HG03521 (cell line): ENCODE measurements around the gene AKAP5.
"Not testable (repeated sequence)": the region's sequence is repeated elsewhere in the genome, so short reads cannot be mapped to it uniquely, and the experiment has no call there.

Experiments
- ATAC-seq: cut with Tn5 transposase; IDR thresholded peaks from one replicate; pipeline ENCODE4 v1.9.1; 2021; ENCODE audit warnings: mild to moderate bottlenecking, moderate library complexity; ENCODE audit not compliant: unreplicated experiment

AKAP5 gene

DNA sequence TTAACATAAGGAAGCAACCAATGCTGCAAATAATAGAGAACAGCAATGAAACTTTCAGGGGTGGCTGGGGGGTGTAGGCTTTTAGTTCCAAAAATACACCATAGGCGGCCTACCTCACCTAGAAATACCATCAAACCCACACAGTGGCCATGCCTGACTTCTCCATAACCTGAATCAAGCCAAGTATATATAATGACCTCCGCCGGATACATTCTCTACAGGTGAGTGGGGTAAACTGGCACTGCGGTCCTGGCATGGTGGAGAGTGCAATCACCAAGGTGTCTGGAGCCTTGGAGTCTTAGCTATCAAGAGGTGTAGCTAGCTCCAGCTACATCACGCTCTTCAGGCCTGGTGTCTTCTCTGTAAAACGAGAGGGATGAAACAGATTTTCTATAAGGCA is 37.2 kb downstream of the AKAP5 start:
- no peak for ATAC-seq

DNA sequence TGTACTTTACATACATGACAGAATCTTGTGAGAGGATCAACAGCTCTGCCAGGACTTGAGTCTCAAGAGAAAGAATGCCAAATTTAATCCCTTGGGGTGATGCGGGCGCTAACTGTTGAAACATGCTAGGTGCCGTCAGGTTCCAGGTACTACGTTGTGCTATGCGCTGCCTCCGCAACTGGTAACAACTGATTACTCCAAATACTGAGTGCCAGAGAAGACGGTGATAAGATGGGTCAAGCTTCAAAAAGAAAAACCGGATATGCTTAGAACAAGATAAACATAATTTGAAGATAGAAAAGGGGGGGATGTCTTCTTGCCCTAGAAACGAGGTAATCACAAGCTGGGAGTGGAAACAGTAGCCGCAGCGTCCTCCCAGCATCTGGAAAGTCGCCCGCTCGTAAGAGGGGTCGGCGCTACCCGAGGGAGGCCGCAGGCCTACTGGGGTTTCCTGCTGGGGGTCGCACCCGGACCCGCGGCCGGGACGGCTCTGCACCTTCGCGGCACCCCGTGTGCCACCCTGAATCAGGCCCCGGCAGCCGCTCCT is 37.7 kb downstream of the AKAP5 start:
- no peak for ATAC-seq

DNA sequence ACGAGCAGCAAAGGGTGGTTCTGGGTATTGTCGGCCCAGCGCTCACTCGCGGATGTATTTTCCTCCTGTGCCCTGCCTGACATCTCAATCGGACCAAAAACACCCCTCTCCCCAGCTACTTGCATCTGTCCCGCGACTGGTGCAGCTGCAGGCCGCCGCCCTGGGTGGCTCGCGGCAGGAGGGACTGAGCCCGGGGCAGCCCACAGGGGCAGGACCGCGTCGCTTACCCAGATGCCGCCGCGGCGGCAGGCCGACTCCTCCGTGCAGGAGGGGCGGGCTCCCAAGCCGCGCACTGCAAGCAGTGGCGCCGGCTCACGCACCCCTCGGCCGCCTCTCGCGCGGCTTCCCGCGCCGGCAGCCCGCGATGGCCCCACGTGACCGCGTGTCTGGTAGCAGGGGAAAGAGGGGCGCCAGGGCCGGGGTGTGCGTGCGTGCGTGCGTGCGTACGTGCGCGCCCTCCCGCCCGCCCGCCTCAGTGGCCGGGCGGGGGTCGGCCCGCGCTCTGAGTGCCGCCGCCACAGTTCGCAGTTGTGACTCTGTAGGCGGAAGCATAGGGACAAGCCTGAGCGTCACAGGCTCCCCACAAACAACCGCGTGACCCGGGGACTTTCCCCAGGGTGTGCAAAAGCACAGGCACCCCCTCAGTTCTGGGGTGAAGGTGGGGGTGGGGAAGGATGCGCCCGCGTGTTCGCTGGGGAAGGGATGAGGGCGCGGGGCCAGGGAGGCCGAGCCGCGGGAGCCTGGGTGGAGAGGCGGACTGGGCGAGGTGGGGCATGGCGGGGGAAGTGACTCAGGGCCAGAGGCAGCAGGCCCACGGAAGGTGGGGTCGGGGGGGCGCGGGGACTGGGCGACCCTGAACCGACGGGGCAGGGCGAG is 38.4 kb downstream of the AKAP5 start, which contains the start of gene ZBTB25:
Gene ZBTB25, minus strand, starts transcription at position 405 of the 876 bp plus-strand sequence. CDS start 13,305 bp downstream, outside the sequence.
- ATAC-seq = peak; percentile 59

DNA sequence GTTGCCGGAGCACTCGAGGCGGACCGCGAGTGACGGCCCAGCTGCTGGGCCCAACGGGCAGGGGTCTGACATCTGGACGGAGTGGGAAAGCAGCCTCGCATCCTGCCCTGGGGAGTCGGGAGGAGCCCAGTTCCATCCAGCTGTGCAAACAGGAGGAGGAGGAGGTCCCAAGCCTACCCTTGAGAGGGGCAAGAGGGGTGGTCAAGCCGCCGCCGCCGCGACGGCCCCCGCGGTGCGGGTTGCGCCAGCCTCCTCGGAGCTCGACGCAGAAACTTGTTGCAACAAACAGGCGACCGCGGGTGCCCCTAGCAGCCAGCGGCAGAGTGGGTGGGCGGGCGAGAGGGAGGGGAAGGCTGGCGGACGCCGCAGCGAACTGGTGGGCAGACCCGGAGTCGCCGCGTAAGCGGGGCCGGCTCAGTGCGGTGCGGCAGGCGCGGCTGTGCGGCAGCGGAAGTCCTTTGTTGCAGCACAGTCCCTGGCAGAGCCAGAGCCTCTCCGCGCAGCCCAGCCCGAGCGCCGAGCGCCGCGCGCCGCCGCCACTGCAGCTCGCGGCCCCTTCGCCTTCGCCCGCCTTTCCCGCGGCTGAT is 39.1 kb downstream of the AKAP5 start, which contains the start of gene ZBTB1:
Gene ZBTB1, plus strand, starts transcription at position 461 of the 587 bp plus-strand sequence. CDS start 16,735 bp downstream, outside the sequence.
- peak; percentile 19 for ATAC-seq

DNA sequence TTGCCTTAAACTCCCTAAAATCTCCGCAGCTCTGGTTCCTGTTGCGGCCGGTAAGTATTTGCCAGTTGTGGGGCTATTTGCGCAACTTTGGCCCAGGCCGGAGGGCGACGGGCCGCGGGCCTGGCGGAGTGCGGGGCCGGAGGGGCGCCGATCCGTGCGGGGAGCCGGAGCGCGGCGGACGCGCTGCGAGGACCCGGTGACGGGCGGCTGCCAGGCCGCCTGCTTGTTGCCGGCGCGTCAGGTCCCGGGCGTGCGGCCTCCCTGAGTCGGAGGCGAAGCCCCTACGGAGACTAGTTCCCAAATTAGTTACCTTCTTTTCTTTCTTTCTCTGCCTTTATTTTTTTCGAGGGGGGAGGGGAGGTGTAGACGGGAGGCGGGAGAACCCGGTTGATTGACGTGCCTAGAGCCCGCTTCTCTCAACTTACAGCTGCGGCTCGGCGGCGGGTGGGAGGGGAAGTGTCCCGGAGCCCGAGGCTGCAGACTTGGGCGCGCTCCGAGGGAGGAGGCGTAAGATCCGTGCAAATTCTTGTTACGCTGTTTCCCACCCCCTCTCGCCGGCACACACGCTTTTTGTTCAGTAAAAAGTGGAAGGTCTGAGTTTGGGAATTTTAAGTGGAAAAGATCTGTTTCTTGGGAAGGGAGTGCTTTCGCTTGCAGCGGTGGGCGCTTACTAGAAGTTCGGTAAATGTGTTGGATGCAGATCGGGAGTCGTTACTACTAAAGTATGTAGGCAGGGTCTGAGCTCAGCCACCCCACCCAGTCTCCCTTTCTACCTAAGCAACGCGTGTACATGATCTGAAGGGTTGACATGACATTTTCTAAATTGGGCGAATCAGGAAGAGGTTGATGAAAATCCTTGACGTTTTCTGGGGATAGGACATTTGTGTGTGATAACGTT is 39.8 kb downstream of the AKAP5 start:
- peak; percentile 18 for ATAC-seq

DNA sequence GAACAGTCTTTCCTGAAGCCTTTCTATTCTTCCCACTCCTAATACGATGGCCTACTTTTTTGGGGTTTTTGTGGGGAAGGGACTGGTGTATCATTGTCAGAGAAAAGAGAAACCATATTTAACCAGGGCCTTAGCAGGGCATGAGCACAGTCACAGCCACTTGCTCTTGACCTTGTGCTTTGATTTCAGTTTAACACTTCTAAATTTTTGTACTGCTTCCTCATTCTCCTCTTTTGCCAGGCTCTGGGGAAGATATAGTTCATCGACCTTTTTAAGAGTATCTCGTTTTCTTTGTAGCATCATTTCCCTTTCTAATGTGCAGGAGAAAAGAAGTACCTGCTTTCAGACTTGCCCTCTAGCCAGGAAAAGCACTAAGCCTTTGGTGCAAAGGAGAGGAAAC is 41.4 kb downstream of the AKAP5 start:
- ATAC-seq = no peak

DNA sequence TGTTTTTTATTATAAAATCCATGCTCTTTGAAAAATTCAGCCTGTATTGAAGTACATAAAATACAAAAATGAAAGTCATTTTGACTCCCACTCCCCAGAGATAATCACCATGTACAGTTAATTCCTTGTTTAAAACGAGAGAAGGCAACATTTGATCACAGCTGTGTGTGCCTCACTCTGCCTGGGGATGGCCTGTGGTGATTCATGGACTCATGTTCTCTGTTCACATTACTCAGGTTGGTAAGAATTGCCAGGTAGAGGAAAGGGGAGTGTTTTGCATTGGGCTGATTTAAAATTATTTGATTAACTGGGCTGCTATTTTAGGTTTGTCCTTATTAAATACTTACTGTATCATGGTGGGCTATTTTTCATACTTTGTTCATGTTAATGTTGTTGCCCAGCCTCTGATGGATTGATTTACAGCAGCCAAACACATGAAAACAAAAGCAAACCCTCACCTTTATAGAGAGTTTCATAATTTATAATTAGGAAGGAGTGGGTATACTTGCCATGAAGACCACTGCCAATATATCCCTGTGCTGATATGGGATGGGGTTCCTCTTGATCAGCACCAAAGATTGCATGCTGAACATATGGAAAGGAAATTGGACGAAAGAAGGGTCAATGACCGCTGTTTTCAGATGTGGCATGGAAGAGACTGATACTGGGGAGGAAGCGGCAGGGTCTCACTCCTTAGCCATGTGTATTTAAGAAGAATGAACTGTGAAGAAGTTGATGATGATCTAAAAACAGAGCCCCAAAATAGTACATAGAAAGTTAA is 42.3 kb downstream of the AKAP5 start:
- ATAC-seq = no peak

DNA sequence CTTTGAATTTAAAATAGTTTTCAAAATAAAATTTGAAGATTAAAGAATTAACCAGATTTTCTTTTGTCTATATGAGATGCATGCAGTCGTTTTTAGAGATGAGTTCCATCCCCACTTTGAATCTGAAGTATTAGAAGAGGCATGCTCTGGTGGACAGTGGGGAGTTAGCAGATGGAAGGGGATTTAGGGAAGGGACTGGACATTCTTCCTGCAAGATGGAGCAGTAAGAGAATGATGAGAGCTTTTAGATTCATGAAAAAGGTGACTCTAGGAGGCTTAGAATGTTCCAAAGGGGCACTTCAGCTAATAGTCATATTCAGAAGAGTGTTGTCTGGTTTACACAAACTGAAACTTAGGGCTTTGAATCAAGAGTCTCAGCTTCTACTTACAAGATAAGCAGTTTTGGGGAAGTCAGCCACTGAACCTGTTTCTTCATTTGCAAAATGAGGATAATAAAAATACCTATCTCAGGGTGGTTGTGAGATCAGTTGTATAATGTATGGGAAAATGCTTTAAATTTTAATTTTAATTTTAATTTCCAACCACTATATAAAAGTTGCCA is 43.0 kb downstream of the AKAP5 start:
- ATAC-seq = no peak

DNA sequence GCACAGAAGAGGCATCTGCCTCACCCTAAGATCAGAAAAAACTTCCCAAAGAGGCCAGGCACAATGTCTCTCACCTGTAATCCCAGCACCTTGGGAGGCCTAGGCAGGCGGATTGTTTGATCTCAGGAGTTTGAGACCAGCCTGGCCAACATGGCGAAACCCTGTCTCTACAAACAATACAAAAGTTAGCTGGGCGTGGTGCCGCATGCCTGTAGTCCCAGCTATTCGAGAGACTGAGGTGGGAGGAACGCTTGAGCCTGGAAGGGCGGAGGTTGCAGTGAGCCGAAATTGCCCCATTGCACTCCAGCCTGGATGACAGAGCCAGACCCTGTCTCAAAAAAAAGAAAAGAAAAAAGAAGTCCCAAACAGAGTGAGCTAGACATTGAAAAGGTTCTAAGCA is 43.7 kb downstream of the AKAP5 start:
- no peak for ATAC-seq

DNA sequence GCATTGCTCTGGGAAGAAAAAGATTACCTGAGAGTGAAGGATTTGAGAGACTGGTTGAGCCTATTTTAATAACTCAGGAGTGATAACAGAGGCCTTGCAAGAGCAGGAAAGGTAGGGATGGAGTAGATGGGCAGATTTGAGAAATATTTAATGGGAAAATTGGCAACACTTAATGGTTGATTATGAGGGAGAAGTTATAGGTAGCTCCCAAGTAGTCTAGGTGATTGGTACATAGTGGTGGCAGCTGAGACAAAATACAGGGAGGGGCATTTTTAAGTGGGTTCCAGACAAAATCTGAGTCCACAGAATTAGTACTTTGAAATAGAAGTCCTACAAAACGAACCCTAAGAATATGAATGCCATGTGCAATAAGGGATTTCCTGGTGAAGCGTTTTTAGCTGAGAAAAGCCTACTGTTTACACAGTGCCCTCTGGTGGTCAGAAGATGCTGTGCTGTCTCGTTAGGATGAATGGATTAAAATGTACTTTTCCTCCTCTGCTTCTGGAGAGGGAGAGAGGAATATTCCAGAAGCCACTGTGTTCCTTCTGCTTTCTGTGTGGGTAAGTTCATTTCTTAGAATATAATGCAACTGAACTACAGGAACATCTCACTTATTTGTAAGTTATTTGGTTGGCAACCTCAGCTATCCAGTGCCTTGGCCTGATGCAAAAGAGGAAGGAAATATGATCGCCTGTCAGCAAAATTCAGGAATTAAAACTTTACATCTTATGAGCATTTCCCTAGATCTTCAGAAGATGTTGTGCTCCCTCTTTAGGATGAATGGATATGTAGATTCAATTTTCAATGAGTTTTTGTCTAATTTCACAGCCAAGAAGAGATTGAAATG is 45.7 kb downstream of the AKAP5 start:
- no peak for ATAC-seq

DNA sequence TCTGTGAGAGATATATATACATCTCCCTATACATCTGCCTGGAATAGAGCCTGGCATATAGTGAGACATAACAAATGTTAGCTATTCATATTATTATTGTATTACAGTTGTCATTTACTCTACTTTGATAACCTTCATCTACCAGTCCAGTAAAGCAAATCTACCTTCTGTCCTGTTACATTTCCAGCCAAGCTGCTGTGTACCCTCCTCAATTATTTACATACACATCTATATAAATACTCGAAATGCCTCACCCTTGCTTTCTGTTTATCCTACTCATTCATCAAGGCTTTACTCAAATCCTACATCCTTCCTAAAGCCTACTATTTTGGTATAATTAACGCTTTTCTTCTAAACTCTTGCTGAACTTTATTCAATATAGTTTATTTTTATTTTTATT is 48.0 kb downstream of the AKAP5 start:
- ATAC-seq = no peak

DNA sequence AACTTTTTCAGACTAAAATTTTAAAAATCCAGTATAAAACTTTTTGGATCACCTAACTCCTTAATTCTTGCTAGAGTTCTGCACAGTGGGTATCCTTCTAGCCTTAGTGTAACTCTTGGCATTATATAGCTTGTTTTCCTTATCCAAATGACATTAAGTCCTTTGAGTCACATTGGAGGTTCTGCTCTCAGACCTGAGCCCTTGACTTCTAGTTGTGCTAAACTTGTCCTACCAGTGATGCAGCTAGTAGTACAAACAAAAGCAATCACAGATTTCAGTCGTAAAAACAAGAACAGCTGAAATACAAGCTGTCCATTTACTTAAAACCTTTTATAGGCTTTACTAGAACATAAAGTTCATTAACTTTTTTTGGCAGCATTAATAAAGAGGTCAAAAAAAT is 49.8 kb downstream of the AKAP5 start:
- ATAC-seq = no peak

DNA sequence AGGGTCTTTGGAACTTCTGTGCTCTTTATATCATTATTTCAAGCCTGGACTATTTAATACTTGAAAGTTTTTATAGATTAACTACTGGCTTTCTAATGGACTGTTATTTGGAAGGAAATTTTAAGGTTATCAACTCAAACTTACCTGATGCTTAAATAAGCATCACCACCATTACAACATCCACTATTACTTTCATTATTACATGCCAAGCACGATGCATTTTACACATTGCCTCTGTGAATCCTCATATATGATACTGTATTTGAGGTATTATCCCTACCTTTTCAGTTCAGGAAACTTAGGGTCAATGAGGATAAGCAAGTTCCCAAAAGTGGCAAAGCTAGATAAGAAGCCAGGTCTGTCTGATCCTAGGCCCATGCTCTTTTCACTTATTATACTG is 51.7 kb downstream of the AKAP5 start:
- no peak for ATAC-seq

DNA sequence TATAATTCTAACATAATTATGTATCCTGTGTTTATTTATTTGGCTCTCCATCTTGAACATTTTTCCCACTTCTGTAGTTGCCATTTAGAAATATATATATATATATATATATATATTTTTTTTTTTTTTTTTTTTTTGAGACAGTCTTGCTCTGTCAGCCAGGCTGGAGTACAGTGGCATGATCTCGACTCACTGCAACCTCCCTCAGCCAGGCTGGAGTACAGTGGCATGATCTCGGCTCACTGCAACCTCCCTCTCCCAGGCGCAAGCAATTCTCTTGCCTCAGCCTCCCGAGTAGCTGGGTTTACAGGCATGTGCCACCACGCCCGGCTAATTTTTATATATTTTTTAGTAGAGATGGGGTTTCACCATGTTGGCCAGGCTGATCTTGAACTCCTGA is 52.4 kb downstream of the AKAP5 start:
- not testable (repeated sequence) for ATAC-seq

DNA sequence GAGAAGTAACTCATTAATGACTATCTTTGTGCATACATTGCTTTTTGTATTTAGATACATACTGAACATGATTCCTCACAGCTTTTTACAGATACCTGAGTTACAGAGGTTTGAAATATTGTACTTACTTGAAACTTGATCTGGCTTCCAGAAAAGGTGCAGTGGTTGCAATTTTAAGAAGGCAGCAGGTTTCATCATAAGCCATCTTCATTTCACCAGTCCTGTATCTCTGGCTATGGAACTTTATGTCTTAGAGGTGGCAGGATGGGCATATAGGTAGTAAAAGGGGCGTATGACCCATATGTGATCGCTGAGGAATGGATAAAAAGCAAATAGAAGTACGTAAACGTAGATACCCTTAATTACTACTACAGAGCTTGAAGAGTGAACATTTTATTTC is 52.9 kb downstream of the AKAP5 start:
- ATAC-seq = no peak

DNA sequence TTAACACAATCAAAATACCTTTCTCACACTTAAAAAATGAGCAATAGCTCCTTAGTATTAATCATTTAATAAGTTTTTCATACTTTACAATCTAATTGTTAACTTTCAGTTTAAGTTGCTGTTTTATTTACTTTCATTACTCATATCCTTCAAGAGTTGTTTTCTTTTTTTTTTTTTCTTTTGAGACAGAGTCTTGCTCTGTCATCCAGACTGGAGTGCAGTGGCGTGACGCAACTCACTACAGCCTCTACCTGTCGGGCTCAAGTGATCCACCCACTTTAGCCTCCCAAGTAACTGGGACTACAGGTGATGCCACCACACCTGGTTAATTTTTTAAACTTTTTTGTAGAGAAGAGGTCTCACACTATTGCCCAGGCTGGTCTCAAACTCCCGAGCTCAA is 55.4 kb downstream of the AKAP5 start:
- ATAC-seq = no peak

DNA sequence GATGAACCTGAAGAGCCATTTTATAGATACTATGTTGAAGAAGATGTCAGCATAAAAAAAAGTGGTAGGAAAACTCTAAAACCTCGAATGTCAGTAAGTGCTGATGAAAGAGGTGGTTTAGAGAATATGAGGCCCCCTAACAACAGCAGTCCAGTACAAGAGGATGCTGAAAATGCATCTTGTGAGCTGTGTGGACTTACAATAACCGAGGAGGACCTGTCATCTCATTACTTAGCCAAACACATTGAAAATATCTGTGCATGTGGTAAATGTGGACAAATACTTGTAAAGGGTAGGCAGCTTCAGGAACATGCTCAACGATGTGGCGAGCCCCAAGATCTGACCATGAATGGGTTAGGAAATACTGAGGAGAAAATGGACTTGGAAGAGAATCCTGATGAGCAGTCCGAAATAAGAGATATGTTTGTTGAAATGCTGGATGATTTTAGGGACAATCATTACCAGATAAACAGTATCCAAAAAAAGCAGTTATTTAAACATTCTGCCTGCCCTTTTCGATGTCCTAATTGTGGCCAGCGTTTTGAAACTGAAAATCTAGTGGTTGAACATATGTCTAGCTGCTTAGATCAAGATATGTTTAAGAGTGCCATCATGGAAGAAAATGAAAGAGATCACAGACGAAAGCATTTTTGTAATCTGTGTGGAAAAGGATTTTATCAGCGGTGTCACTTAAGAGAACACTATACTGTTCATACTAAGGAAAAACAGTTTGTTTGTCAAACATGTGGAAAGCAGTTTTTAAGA is 57.5 kb downstream of the AKAP5 start:
- ATAC-seq = no peak
